Uterus (tissue), 2 donors: ENCODE measurements around the gene SEMA6B.

Source experiments
- CTCF ChIP-seq, 4 experiments: fragments of 200-600 bp in 2 of 4; fragments of 450-650 bp in 2 of 4; sonication (generic) in 2 of 4; IDR thresholded peaks; one replicate each; pipeline ENCODE4 v1.5.1; 2016 to 2019; ENCODE audit warnings: antibody characterized with exemption in 4 of 4, mild to moderate bottlenecking in 2 of 4, moderate library complexity in 1 of 4
- POLR2A ChIP-seq, 2 donors: fragments of 450-650 bp; IDR thresholded peaks; one replicate each; pipeline ENCODE4 v1.6.1; 2016; ENCODE audit warnings: antibody characterized with exemption in 2 of 2, mild to moderate bottlenecking in 1 of 2, moderate library complexity in 1 of 2

- no peak for TF ChIP-seq POLR2A (IDR thresholded peaks at IDR 0.05)
- TF ChIP-seq CTCF (IDR thresholded peaks at IDR 0.05), result no peak
Measured at GRCh38 chr19:4580961-4581665, 21.6 kb upstream of the SEMA6B start.
